Activated naive CD4-positive, alpha-beta T cell treated with anti-CD3 and anti-CD28 coated beads, Interleukin-2, amount 50 U/mL, for 24 hours (primary cell): ENCODE data around the gene TIMP2.

Source experiments
- H3K27ac Mint-ChIP-seq: one replicate; pipeline ENCODE4 v1.8.0; 2021; ENCODE audit warnings: mild to moderate bottlenecking, mixed read lengths
- H3K27me3 Mint-ChIP-seq: one replicate; pipeline ENCODE4 v1.8.0; 2021; ENCODE audit warnings: mixed read lengths
- H3K36me3 Mint-ChIP-seq: one replicate; pipeline ENCODE4 v1.8.0; 2021; ENCODE audit warnings: mixed read lengths
- H3K4me1 Mint-ChIP-seq: one replicate; pipeline ENCODE4 v1.8.0; 2021; ENCODE audit warnings: mixed read lengths
- H3K4me3 Mint-ChIP-seq: one replicate; pipeline ENCODE4 v1.8.0; 2021; ENCODE audit warnings: mild to moderate bottlenecking, mixed read lengths
- H3K9me3 Mint-ChIP-seq: one replicate; pipeline ENCODE4 v1.8.0; 2021; ENCODE audit warnings: mixed read lengths

The TIMP2 gene

DNA sequence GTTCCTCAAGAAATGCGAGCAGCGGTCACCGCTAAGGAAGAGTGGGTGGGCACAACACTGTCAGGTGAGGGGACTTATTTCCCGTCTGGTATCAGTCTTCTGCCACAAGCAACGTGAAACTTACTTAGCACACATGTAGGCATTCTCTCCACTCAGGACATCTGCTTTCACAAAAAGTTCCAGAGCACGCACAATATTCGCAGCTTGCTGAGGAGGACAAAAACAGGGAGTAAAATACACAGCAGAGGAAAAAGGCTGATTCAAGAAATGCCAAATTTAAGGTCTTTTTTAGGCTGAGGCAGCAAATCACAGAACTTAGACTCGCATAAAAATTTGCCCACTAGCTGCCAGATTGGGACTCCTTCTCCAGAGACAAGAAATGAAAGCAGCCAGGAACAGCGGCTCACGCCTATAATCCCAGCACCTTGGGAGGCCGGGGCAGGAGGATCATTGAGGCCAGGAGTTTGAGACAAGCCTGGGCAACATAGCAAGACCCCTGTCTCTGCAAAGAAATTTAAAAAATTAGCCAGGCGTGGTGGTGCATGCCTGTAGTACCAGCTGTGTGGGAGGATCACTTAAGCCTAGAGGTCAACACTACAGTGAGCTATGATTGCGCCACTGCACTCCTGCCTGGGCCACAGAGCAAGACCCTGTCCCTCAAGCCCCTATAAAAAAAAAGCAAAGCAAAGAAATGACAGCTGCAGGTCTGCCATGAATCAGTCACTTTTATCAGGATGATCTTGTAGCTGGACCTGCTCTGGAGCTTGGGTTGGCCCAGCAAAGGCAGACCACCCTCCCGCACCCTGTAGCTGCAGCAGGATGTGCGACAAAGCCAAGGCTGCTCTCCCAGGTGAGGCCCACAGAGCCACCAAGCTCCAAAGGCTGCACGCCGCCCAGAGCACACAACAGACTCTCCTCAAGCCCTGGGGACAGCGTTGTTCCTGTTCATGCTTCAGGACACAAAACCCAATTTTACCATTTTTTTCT lies 105.1 kb downstream of the TIMP2 start:
- peaks cover 66% of the 10 kb centered on the region for H3K4me1 Mint-ChIP-seq
- peaks cover 30% of the 10 kb centered on the region for H3K36me3 Mint-ChIP-seq
- H3K4me3 Mint-ChIP-seq, result peak overlapping the region; percentile 62
- no peaks in the 10 kb centered on the region for H3K27me3 Mint-ChIP-seq
- H3K27ac Mint-ChIP-seq, result peak overlapping the region; percentile 84
- H3K9me3 Mint-ChIP-seq, result no peaks in the 10 kb centered on the region

DNA sequence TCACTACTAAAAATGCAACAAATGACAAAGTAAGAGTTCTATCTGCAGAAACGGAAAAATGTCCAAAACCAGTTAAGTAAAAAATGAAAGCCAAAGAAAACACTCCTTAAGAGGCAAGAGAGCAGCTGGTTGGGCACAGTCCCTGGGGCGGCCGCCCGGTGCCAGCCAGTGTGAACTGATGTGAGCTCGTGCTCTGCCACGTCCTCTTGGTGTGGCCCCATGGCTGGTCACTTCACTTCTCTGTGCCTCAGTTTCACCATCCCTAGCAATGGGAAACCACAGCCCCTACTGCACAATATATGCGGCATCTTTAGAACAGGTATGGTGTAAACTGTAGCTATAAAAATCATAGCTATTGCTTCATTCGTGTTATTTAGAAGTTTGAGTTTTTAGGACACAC lies 105.8 kb downstream of the TIMP2 start:
- Mint-ChIP-seq H3K36me3 (peaks cover 26% of the 10 kb centered on the region), H3K4me3 (peak overlapping the region; percentile 62), H3K27me3 (no peaks in the 10 kb centered on the region), H3K27ac (peak overlapping the region; percentile 84), H3K4me1 (peaks cover 59% of the 10 kb centered on the region), H3K9me3 (no peaks in the 10 kb centered on the region)

DNA sequence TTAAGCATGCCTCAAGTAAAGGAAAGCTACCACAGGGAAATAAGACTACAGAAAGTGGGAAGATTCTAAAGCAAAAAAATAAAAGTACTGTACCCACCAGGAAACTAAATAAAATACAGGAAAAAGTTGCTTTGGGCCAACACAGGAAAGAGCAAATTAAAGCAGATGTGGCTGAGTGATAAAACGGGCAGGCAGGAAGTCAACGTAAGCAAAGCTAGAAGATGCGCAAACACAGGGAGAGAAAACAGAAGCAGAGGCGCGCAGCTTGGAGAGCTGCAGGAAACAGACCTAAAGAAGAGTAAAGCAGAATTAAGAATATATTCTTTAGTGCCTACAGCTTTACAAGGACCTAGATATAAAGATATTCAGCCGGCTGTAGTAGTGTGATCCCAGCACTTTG lies 106.3 kb downstream of the TIMP2 start:
- Mint-ChIP-seq H3K27me3 (no peaks in the 10 kb centered on the region), H3K9me3 (no peaks in the 10 kb centered on the region), H3K4me3 (peak overlapping the region; percentile 62), H3K4me1 (peaks cover 54% of the 10 kb centered on the region), H3K27ac (peak overlapping the region; percentile 84), H3K36me3 (peaks cover 23% of the 10 kb centered on the region)

DNA sequence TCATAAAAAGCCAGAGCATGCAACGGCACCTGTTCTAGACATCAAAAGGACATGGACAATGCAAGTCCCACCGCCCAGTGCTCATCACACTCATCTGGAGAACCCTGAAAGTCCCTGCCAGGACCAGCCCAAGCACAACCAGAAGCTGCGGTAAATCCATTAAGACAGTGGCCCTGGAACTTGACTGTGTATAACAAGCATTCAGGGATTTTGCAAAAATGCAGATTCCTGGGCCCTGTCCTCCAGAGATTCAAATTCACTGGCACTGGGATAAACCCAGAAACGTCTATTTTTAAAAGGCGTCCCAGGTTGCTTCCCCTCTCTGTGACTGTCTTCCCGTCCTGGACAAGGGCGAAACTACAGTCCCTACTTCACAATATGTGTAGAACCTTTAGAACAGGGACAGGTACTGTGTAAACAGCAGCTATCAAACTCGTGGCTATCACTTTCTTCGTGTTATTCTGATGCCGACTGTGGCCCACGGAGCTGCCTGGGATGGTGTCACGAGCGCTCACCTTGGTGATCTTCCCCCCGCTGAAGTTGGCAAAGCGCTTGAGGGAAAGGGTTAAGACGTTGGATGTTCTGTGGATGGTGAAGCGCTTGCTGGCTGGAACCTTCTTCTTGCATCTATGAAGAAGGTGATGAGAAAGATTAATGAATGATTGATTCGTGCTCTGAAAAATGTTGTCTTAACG lies 106.9 kb downstream of the TIMP2 start:
- Mint-ChIP-seq H3K9me3 (no peaks in the 10 kb centered on the region), H3K4me3 (peak overlapping the region; percentile 62), H3K36me3 (peaks cover 21% of the 10 kb centered on the region), H3K27me3 (no peaks in the 10 kb centered on the region), H3K27ac (peak overlapping the region; percentile 84), H3K4me1 (peaks cover 48% of the 10 kb centered on the region)

DNA sequence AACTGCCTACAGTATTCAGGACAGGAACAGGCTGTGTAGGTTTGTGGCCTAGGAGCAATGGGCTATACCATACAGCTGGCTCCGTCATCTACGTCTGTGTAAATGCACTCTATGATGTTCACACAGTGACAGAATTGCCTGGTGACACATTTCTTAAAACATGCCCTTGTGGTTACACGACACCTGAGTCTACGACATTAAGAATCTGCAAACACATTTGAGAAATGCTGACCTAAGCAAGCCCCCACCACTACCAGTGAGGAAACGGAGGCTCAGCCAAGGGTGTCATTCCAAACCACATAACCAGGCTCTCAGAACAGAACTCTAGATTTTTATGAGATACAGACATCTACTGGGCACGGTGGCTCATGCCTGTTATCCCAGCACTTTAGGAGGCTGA lies 108.1 kb downstream of the TIMP2 start:
- Mint-ChIP-seq H3K4me1 (peaks cover 47% of the 10 kb centered on the region), H3K27ac (peak overlapping the region; percentile 56), H3K27me3 (no peaks in the 10 kb centered on the region), H3K9me3 (no peaks in the 10 kb centered on the region), H3K4me3 (peak overlapping the region; percentile 2), H3K36me3 (peaks cover 19% of the 10 kb centered on the region)

DNA sequence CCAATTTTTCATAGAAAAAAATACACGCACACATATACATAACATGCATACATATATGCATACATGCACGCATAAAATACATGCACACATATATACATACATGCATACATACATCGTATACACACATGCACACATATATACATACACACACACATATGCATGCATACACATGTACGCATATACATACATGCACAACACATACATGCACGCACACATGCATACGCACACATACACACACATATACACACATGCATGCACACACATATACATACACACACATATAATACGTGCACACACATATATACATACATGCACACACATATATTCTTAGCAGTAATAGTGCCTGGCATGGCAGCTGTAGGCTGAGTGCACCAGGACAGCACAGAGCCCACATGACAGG lies 109.5 kb downstream of the TIMP2 start:
- Mint-ChIP-seq H3K9me3 (no peaks in the 10 kb centered on the region), H3K27me3 (no peaks in the 10 kb centered on the region), H3K4me1 (peaks cover 43% of the 10 kb centered on the region), H3K4me3 (no peak overlapping the region), H3K36me3 (peaks cover 16% of the 10 kb centered on the region), H3K27ac (no peak overlapping the region)

DNA sequence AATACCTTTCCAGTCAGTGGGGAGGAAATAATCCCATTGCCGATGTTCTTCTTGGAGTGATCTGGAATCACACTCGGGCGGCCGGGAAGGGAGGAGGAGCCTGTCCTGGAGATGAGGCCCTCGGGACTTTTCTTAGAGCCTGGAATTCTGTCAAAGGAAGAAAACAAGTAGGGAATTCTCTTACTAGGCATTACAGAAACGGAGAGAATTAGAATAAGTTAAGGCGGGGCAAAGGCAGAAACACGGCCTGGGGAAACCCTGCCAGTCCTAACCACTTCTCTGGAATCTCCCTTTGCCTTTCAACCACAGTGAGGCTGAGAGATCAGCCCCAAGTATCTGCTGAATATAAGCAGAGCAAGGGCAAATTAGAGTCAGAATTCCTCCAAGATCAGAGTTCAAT lies 112.3 kb downstream of the TIMP2 start:
- H3K9me3 Mint-ChIP-seq, result no peaks in the 10 kb centered on the region
- peaks cover 10% of the 10 kb centered on the region for H3K36me3 Mint-ChIP-seq
- H3K27ac Mint-ChIP-seq, result no peak overlapping the region
- no peaks in the 10 kb centered on the region for H3K27me3 Mint-ChIP-seq
- H3K4me1 Mint-ChIP-seq, result peaks cover 19% of the 10 kb centered on the region
- H3K4me3 Mint-ChIP-seq, result no peak overlapping the region

DNA sequence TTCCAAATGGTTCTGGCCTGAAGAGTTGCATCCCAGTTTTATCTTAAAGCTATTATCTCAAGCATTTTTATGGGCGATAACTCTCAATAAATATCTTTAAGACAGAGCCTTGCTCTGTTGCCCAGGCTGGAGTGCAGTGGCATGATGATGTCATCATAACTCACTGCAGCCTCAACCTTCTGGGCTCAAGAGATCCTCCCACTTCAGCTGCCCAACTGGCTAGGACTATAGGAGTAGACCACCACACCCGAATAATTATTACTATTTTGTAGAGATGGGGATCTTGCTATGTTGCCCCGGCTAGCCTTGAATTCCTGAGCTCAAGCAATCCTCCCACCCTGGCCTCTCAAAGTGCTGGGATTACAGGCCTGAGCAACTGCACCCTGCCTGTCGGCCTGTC lies 117.0 kb downstream of the TIMP2 start:
- H3K27me3 Mint-ChIP-seq, result no peaks in the 10 kb centered on the region
- H3K4me1 Mint-ChIP-seq, result peaks cover 31% of the 10 kb centered on the region
- H3K4me3 Mint-ChIP-seq, result no peak overlapping the region
- H3K9me3 Mint-ChIP-seq, result no peaks in the 10 kb centered on the region
- no peak overlapping the region for H3K27ac Mint-ChIP-seq
- H3K36me3 Mint-ChIP-seq, result peaks cover 15% of the 10 kb centered on the region

DNA sequence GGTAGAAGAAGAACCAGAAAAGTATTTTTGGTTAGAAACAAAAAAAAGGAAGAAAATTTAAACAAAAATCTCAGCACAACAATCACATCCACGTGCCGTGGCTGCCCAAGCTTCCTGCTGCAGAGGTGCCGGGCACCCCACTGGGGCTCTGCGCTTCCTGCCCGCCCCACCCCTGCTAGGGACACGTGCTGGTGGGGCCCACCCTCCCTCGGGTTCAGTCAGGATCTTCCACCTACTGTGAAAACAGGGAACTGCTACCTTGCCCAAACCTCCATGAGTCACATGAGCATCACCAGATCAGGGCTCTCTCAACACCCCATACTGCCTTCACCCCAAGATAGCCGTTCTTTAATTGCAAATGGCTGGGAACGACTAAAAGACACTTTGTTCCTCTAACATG lies 118.7 kb downstream of the TIMP2 start:
- H3K9me3 Mint-ChIP-seq, result no peaks in the 10 kb centered on the region
- peak overlapping the region; percentile 23 for H3K4me3 Mint-ChIP-seq
- H3K27me3 Mint-ChIP-seq, result no peaks in the 10 kb centered on the region
- H3K4me1 Mint-ChIP-seq, result peaks cover 41% of the 10 kb centered on the region
- peak overlapping the region; percentile 72 for H3K27ac Mint-ChIP-seq
- H3K36me3 Mint-ChIP-seq, result peaks cover 18% of the 10 kb centered on the region

DNA sequence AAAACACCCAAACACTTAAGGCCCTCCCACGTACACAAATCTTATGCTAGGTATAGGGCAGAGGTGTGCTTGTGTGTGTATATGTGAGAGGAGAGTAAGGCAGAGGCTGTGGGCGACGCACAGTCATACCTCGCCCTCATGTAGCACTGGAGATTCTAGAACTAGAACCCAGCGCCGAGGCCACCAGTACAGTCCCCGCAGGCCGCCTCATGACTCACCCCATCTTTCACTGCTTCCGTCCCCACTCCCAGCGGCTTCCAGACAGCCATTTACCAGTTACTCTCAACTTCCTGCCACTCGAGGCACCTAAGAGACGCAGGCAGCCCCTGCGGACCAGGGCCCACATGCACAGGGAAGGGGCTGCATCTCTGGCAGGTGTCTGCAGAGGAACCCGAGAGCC lies 119.9 kb downstream of the TIMP2 start:
- H3K27me3 Mint-ChIP-seq, result no peaks in the 10 kb centered on the region
- peaks cover 14% of the 10 kb centered on the region for H3K36me3 Mint-ChIP-seq
- no peak overlapping the region for H3K4me3 Mint-ChIP-seq
- no peaks in the 10 kb centered on the region for H3K9me3 Mint-ChIP-seq
- peak overlapping the region; percentile 19 for H3K27ac Mint-ChIP-seq
- peaks cover 49% of the 10 kb centered on the region for H3K4me1 Mint-ChIP-seq

DNA sequence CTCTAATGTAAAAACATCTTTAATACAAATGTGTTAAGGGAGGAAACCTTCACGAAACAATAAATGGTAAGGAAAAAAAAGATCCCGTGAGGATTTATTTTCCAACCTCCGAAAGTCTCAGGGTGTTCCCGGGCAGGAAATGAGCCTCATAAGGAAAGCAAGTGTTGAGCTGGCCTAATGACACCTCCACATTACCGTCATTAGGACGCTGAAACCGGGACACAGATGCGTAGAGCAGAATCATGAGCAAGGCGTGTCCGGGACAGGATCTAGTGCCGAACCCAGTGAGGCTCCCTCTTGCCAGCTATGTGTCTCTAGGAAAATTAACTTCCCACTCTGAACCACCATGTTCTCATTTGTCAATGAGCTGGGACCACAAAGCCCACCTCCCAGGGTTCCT lies 120.4 kb downstream of the TIMP2 start:
- no peaks in the 10 kb centered on the region for H3K27me3 Mint-ChIP-seq
- peak overlapping the region; percentile 19 for H3K27ac Mint-ChIP-seq
- no peaks in the 10 kb centered on the region for H3K9me3 Mint-ChIP-seq
- H3K36me3 Mint-ChIP-seq, result peaks cover 16% of the 10 kb centered on the region
- peaks cover 54% of the 10 kb centered on the region for H3K4me1 Mint-ChIP-seq
- no peak overlapping the region for H3K4me3 Mint-ChIP-seq

DNA sequence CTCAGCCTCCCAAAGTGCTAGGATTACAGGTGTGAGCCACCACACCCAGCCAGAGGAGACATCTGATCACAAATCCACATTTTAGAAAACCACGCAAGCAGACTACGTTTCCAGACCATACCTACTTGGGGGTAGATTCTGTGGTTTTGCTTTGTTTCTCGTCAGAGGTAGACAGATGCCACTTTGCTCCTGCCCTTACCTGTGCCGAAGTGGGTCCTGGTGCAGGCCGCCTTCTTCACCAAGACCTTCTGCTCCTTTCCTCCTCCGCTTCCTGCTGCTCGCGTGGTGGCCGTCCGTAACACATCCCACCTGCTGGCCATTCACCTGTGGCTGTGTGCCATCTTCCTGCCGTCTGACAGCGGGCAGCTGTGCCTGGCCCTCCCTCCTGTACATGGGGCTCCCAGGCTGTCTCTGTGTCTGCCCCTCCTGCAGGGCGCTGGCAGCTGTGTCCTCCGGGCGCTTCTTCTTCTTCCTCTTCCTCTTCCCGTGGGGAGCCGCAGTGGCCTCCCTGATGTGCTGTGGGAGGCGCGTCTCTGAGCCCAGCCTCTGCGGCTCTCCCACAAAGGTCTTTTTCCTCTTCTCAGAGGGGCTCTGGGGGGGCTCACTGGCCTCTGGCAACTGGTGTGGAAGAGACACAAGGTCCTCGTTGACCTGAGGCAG lies 121.9 kb downstream of the TIMP2 start:
- Mint-ChIP-seq H3K27ac (peak overlapping the region; percentile 38), H3K9me3 (no peaks in the 10 kb centered on the region), H3K36me3 (peaks cover 23% of the 10 kb centered on the region), H3K27me3 (no peaks in the 10 kb centered on the region), H3K4me3 (peak overlapping the region; percentile 19), H3K4me1 (peaks cover 68% of the 10 kb centered on the region)
